PC-9 (cell line): ENCODE results near the gene RPGRIP1L.

ENCODE experiments used
- EZH2 ChIP-seq: fragments of 200-600 bp; sonication (generic); IDR thresholded peaks from 2 replicates; pipeline ENCODE4 v1.8.0; 2017; ENCODE audit warnings: antibody characterized with exemption, low read depth
- TF ChIP-seq, protein P1 (sequence below): fragments of 200-600 bp; sonication (generic); conservative IDR thresholded peaks from 2 replicates; pipeline ENCODE4 v1.6.1; 2017; ENCODE audit warnings: mixed run types, antibody characterized with exemption, mild to moderate bottlenecking, moderate library complexity

DNA sequence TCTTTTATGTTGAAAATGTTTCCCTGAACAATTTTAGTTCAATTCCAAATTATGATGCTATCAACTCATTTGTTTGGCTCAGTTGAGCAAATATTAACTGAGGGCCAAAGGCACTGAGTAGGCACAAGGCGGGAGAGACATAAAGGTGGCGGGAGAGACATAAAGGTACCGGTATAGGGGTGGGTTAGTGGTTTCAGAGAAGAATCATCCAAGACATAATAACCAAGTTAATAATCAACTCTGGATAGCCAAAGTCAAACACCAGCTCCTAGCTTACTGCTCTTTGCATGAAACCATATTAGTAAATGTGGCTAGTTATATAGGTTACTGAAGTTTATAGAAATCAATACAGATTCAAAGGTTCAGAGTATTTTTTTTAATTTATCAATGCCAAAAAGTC lies 91.7 kb downstream of the RPGRIP1L start:
- TF ChIP-seq, protein P1, sequence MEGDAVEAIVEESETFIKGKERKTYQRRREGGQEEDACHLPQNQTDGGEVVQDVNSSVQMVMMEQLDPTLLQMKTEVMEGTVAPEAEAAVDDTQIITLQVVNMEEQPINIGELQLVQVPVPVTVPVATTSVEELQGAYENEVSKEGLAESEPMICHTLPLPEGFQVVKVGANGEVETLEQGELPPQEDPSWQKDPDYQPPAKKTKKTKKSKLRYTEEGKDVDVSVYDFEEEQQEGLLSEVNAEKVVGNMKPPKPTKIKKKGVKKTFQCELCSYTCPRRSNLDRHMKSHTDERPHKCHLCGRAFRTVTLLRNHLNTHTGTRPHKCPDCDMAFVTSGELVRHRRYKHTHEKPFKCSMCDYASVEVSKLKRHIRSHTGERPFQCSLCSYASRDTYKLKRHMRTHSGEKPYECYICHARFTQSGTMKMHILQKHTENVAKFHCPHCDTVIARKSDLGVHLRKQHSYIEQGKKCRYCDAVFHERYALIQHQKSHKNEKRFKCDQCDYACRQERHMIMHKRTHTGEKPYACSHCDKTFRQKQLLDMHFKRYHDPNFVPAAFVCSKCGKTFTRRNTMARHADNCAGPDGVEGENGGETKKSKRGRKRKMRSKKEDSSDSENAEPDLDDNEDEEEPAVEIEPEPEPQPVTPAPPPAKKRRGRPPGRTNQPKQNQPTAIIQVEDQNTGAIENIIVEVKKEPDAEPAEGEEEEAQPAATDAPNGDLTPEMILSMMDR: no peak
- TF ChIP-seq EZH2: no peak
